ENCODE measurements around the gene FGF11. TPM values are rescaled to one million over a fixed set of nuclear protein-coding genes. Genes with fewer than 3 reads are reported as not detected.
A peak's percentile ranks its signal among the peaks of the same experiment; 100 is the strongest.
"Not testable (repeated sequence)": the region's sequence is repeated elsewhere in the genome, so short reads cannot be mapped to it uniquely, and the experiment has no call there.

Gene FGF11
- polyA plus RNA-seq, 4 donors = 0.61 to 0.86 TPM; not detected in 2

DNA sequence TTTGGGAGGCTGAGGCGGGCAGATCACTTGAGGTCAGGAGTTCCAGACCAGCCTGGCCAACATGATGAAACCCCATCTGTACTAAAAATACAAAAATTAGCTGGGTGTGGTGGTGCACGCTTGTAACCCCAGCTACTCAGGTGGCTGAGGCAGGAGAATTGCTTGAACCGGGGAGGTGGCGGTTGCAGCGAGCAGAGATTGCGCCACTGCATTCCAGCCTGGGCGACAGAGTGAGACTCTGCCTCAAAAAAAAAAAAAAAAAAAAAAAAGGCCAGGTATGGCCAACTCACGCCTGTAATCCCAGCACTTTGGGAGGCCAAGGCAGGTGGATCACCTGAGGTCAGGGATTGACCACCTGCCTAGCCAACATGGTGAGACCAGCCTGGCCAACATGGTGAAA is 35.5 kb downstream of the FGF11 start:
- peaks cover 0 to 45% (median 2%) of the 10 kb centered on the region in 3 donors for H3K4me1 ChIP-seq (ENCODE audit: control insufficient read depth in 3 of 3, insufficient read depth in 2 of 3, low read depth in 1 of 3, low read length in 2 of 3)
- not testable (repeated sequence) for H3K9me3 ChIP-seq (ENCODE audit: control insufficient read depth in 2 of 2, insufficient read depth in 1 of 2, low read depth in 1 of 2, low read length in 1 of 2); H3K27me3 ChIP-seq (ENCODE audit: control insufficient read depth in 3 of 3, insufficient read depth in 3 of 3, low read length in 3 of 3); H3K4me3 ChIP-seq (ENCODE audit: low read depth in 1 of 3, low read length in 3 of 3); FAIRE-seq
- 91 to 97% (median 93%) methylated on average over 7 to 8 of the region's 8 CpGs for WGBS, 3 donors
- peaks cover 0 to 60% (median 0%) of the 10 kb centered on the region in 3 donors for H3K36me3 ChIP-seq (ENCODE audit: control insufficient read depth in 3 of 3, insufficient read depth in 2 of 3, low read depth in 1 of 3, low read length in 3 of 3)
- H3K27ac ChIP-seq (ENCODE audit: low read depth in 1 of 3, low read length in 2 of 3) = peak overlapping the region in 1 of 3 donors; percentile 97
- DNase-seq = peak in 1 of 2 donors; percentile 46

DNA sequence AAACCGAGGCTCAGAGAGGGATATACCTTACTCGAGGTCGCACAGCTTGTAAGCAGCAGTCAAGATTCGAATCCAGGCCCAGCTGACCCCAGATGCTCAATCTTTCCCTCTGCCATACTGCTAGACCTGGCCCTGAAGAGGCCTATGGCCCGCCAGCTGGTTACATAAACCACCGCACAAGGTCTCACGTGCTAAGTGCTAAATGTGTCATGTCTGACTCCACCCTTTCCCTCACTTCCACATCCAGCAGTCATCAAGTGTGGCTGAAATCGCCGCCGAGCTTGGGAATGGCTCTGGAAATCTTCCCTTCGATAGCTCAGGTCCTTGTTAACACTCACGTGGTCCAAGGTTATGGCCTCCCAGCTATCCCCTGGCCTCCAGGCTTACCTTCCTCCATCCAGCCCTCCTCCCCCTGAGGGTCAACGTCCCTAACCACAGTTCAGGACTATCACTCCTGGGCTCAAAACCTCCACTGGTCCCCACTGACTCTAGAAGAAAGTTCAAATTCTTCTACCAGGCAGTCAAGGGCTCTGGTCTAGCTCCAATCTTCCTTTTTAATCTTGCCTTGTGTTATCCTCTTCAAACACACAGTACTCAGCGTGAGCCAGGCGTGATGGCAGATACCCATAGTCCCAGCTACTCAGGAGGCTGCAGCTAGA is 36.6 kb downstream of the FGF11 start:
- Histone ChIP-seq H3K9me3 (ENCODE audit: control insufficient read depth in 2 of 2, insufficient read depth in 1 of 2, low read depth in 1 of 2, low read length in 1 of 2) (no peaks in the 10 kb centered on the region), H3K27ac (ENCODE audit: low read depth in 1 of 3, low read length in 2 of 3) (peak overlapping the region in 2 of 3 donors; percentile 97), H3K27me3 (ENCODE audit: control insufficient read depth in 3 of 3, insufficient read depth in 3 of 3, low read length in 3 of 3) (no peaks in the 10 kb centered on the region), H3K36me3 (ENCODE audit: control insufficient read depth in 3 of 3, insufficient read depth in 2 of 3, low read depth in 1 of 3, low read length in 3 of 3) (peaks cover 0 to 55% (median 0%) of the 10 kb centered on the region in 3 donors), H3K4me3 (ENCODE audit: low read depth in 1 of 3, low read length in 3 of 3) (no peak overlapping the region), H3K4me1 (ENCODE audit: control insufficient read depth in 3 of 3, insufficient read depth in 2 of 3, low read depth in 1 of 3, low read length in 2 of 3) (peaks cover 0 to 55% (median 4%) of the 10 kb centered on the region in 3 donors)
- WGBS, 3 donors = 64 to 81% (median 79%) methylated on average over 15 of the region's 15 CpGs
- FAIRE-seq = no peak
- peak in 1 of 2 donors; percentile 86 for DNase-seq

DNA sequence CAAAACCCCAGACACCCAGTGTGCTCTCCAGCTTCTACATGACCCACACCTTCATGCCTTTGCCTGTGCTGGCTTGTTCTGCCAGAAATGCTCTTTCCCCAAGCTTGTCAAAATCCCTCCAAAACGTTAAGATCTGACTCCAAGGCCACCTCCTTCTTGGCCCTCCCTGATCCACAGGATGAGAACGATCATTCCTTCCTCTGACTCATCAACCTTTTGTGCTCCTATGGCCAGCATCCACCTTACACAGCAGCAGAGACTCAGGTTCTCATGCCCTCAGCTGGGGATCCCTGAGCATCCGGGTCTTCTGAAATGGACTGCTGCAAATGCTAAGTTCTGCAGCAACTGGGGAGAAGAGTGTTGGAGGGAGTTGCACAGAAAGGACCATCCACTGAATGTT is 37.2 kb downstream of the FGF11 start:
- peak overlapping the region in 2 of 3 donors; percentile 97 for H3K27ac ChIP-seq (ENCODE audit: low read depth in 1 of 3, low read length in 2 of 3)
- H3K4me3 ChIP-seq (ENCODE audit: low read depth in 1 of 3, low read length in 3 of 3) = no peak overlapping the region
- peaks cover 0 to 51% (median 0%) of the 10 kb centered on the region in 3 donors for H3K36me3 ChIP-seq (ENCODE audit: control insufficient read depth in 3 of 3, insufficient read depth in 2 of 3, low read depth in 1 of 3, low read length in 3 of 3)
- H3K27me3 ChIP-seq (ENCODE audit: control insufficient read depth in 3 of 3, insufficient read depth in 3 of 3, low read length in 3 of 3) = no peaks in the 10 kb centered on the region
- peaks cover 0 to 60% (median 4%) of the 10 kb centered on the region in 3 donors for H3K4me1 ChIP-seq (ENCODE audit: control insufficient read depth in 3 of 3, insufficient read depth in 2 of 3, low read depth in 1 of 3, low read length in 2 of 3)
- H3K9me3 ChIP-seq (ENCODE audit: control insufficient read depth in 2 of 2, insufficient read depth in 1 of 2, low read depth in 1 of 2, low read length in 1 of 2) = no peaks in the 10 kb centered on the region
- FAIRE-seq (no peak), DNase-seq (no peak)
- WGBS, 3 donors = 27 to 36% (median 32%) methylated on average over 3 of the region's 3 CpGs

DNA sequence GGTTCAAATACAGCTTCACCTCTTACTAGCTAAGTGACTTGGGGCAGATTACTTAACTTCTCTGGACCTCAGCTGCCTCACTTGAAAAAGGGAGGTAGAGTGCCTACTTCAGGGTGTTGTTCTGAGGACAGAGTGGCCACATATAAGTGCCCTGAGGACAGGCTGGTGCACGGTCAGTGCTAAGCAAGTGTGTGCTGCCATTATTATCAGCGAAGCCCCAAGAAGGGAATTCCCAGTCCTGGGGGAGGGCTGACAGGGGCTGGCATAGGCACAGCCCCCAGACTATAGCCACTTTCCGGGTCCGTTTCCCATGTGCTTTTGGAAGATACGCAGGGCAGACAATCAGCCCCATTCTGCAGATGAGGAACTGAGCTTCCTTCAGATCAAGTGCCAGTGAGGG is 37.6 kb downstream of the FGF11 start:
- Histone ChIP-seq H3K27ac (ENCODE audit: low read depth in 1 of 3, low read length in 2 of 3) (peak overlapping the region in 2 of 3 donors; percentile 97), H3K4me3 (ENCODE audit: low read depth in 1 of 3, low read length in 3 of 3) (peak overlapping the region in 1 of 3 donors; percentile 79), H3K4me1 (ENCODE audit: control insufficient read depth in 3 of 3, insufficient read depth in 2 of 3, low read depth in 1 of 3, low read length in 2 of 3) (peaks cover 0 to 60% (median 4%) of the 10 kb centered on the region in 3 donors), H3K9me3 (ENCODE audit: control insufficient read depth in 2 of 2, insufficient read depth in 1 of 2, low read depth in 1 of 2, low read length in 1 of 2) (no peaks in the 10 kb centered on the region), H3K36me3 (ENCODE audit: control insufficient read depth in 3 of 3, insufficient read depth in 2 of 3, low read depth in 1 of 3, low read length in 3 of 3) (peaks cover 0 to 48% (median 0%) of the 10 kb centered on the region in 3 donors), H3K27me3 (ENCODE audit: control insufficient read depth in 3 of 3, insufficient read depth in 3 of 3, low read length in 3 of 3) (no peaks in the 10 kb centered on the region)
- FAIRE-seq = no peak
- WGBS, 3 donors = 85 to 98% (median 95%) methylated on average over 5 of the region's 5 CpGs
- no peak for DNase-seq

DNA sequence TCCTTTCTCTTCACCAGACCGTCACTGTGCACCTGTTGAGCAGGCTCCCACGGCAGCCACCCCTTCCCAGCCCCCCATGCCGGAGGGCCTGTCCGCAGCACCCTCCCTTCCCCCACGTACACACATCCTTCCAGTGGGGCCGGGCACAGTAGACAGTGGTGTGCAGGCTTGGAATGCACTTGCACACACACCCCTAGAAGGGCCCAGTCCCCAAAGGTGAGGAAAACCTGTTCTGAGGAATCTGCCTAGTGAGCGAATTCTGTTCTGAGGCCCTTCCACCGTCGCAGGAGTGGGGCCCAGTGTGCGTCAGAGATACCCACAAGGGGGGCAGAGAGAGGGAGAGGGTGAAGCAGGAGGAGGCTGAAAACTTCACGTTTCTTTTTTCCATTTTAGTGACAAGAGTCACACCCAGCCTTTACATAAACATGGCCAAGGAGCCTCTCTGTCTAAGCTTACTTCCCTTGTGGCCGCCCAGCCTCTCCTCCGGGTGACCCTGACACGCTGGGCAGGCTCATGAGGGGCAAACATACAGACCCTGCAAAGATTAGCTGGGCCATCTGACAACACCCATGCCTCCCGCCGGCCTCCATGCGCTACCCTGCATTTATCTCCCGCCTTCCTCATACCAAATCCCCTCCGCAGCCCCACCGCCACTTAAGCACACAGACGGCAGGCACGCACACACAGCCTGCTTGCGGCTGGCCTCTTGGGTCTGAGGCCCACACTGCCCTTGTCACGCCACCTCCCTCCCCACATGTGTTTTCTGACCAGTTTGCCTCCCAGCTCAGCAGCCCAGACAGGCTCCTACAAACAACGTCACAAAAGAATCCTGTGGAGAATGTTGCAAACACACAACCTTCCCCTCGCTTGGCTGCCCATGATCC is 38.3 kb downstream of the FGF11 start:
- H3K4me1 ChIP-seq (ENCODE audit: control insufficient read depth in 3 of 3, insufficient read depth in 2 of 3, low read depth in 1 of 3, low read length in 2 of 3) = peaks cover 0 to 67% (median 4%) of the 10 kb centered on the region in 3 donors
- peak overlapping the region in 1 of 3 donors; percentile 79 for H3K4me3 ChIP-seq (ENCODE audit: low read depth in 1 of 3, low read length in 3 of 3)
- peaks cover 0 to 44% (median 0%) of the 10 kb centered on the region in 3 donors for H3K36me3 ChIP-seq (ENCODE audit: control insufficient read depth in 3 of 3, insufficient read depth in 2 of 3, low read depth in 1 of 3, low read length in 3 of 3)
- H3K27ac ChIP-seq (ENCODE audit: low read depth in 1 of 3, low read length in 2 of 3) = peak overlapping the region in 2 of 3 donors; percentile 97
- WGBS, 3 donors = 36 to 65% (median 59%) methylated on average over 26 of the region's 26 CpGs
- DNase-seq = peak in 1 of 2 donors; percentile 91
- H3K27me3 ChIP-seq (ENCODE audit: control insufficient read depth in 3 of 3, insufficient read depth in 3 of 3, low read length in 3 of 3) = no peaks in the 10 kb centered on the region
- FAIRE-seq = no peak
- H3K9me3 ChIP-seq (ENCODE audit: control insufficient read depth in 2 of 2, insufficient read depth in 1 of 2, low read depth in 1 of 2, low read length in 1 of 2) = no peaks in the 10 kb centered on the region

DNA sequence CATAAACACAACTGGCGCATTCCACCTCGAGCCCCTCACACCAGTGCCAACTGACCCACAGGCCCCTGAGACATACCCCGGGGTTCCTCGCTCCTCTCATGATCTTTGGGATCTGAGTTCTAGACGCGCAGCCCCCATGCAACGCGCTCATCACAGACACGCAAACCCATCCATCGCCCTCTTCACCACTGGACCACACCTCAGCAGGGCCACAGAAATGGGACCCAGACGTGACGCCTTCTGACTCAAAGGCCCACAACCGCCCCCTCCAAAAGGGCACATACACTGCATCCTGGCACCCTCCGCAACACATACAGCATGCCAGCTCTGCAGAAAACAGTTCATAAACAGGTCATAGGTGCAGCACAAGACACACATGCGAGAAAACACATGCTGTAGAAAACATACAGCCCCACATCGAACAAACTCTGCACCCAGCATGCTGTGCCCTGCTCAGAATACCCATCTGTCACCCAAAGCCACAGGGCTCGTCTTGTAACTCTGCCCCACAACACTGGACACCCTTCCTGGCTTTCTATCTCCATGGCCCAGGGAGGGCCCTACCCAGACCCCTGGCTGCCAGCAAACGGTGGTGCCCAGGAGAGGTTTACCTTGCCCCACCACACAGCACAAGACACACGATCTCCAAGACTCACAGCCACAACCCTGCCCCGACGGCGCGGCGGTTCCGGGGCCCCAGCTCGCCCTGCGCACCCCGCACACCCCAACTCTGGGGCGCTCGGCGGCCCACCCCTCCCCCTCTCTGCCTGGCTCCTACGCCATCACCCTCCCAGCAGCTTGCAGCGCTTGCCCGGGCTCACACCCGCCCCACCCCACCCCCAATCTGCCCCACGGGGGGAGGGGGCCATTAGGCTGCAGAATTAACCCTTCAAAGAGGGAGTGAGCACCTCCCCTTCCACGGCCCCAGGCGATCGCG is 39.2 kb downstream of the FGF11 start:
- Histone ChIP-seq H3K9me3 (ENCODE audit: control insufficient read depth in 2 of 2, insufficient read depth in 1 of 2, low read depth in 1 of 2, low read length in 1 of 2) (no peaks in the 10 kb centered on the region), H3K4me1 (ENCODE audit: control insufficient read depth in 3 of 3, insufficient read depth in 2 of 3, low read depth in 1 of 3, low read length in 2 of 3) (peaks cover 0 to 75% (median 4%) of the 10 kb centered on the region in 3 donors), H3K36me3 (ENCODE audit: control insufficient read depth in 3 of 3, insufficient read depth in 2 of 3, low read depth in 1 of 3, low read length in 3 of 3) (peaks cover 0 to 40% (median 0%) of the 10 kb centered on the region in 3 donors), H3K27me3 (ENCODE audit: control insufficient read depth in 3 of 3, insufficient read depth in 3 of 3, low read length in 3 of 3) (no peaks in the 10 kb centered on the region), H3K27ac (ENCODE audit: low read depth in 1 of 3, low read length in 2 of 3) (peak overlapping the region; percentile 94 to 97 (median 97)), H3K4me3 (ENCODE audit: low read depth in 1 of 3, low read length in 3 of 3) (peak overlapping the region; percentile 79 to 97 (median 97))
- DNase-seq (peak; percentile 51 to 85), FAIRE-seq (no peak)
- 21 to 28% (median 26%) methylated on average over 39 to 40 of the region's 40 CpGs for WGBS, 3 donors

DNA sequence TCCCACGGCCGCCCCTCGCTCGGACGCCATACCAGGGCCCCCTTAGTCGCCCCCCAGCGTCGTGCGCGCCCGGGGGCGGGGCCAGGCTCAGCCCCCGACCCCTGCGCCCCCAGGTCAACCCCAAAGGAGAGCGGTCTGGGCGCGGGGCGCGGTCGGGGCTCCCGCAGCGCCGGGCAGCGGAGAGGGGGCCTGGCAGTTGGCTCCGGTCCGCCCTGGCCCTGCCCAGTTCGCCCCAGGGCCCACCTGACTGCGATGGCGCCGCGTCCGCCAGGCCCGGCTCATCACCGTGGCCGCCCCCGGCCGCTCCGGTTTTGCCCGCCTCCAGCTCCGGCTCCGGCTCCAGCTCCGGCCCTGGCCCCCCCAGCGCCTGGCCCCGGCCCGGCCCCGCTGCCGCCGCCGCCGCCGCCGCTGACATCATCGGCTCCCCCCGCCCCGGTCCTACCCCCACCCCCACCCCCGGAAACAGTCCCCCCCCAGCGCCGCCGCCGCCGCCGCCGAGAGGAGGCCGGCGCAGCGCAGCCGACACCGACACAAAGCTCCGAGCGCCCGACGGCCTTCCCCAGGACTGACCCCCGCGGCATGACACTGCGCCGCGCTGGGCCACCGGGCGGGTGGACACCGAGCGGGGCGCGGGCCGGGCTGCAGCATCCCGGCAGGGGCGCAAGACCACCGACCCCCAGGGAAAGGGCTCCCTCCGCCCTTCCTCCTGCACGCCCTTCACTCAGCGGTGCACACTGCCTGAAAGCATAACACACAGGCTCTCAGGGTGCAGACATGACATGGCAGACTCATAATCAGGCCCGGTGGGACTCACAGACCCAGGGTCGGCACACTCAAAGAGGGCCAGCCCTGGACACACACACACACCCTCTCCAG is 40.1 kb downstream of the FGF11 start, which contains the start of gene ZBTB4:
TSS of gene ZBTB4 (minus strand) at position 419 of the 876 bp plus-strand sequence. CDS start 12,830 bp downstream, outside the sequence.
- H3K4me3 ChIP-seq (ENCODE audit: low read depth in 1 of 3, low read length in 3 of 3) = peak within 1 kb of the TSS; percentile 79 to 97 (median 97)
- H3K27ac ChIP-seq (ENCODE audit: low read depth in 1 of 3, low read length in 2 of 3) = peak within 1 kb of the TSS; percentile 94 to 97 (median 97)
- peaks cover 0 to 72% (median 4%) of the 10 kb centered on the region in 3 donors for H3K4me1 ChIP-seq (ENCODE audit: control insufficient read depth in 3 of 3, insufficient read depth in 2 of 3, low read depth in 1 of 3, low read length in 2 of 3)
- no peaks in the 10 kb centered on the region for H3K27me3 ChIP-seq (ENCODE audit: control insufficient read depth in 3 of 3, insufficient read depth in 3 of 3, low read length in 3 of 3)
- no peaks in the 10 kb centered on the region for H3K9me3 ChIP-seq (ENCODE audit: control insufficient read depth in 2 of 2, insufficient read depth in 1 of 2, low read depth in 1 of 2, low read length in 1 of 2)
- FAIRE-seq = no peak
- WGBS, 3 donors = 1% methylated on average over 25 to 92 of the region's 92 CpGs
- DNase-seq = peak; percentile 49 to 88
- peaks cover 0 to 32% (median 0%) of the 10 kb centered on the region in 3 donors for H3K36me3 ChIP-seq (ENCODE audit: control insufficient read depth in 3 of 3, insufficient read depth in 2 of 3, low read depth in 1 of 3, low read length in 3 of 3)

Data from small intestine (tissue), 7 donors.